ENCODE data around the gene SPRR1A.

SPRR1A gene

GRCh38 chr1:153032677-153033308, 48.9 kb downstream of the SPRR1A start:
- no peak for DNase-seq

- no peak for DNase-seq
Observed at GRCh38 chr1:153035211-153035610, 51.3 kb downstream of the SPRR1A start.

Measured in CD4-positive, alpha-beta T cell treated with Interleukin-6 for 4 hours (primary cell).